Panc1 (cell line): ENCODE results near the gene GPR137C. TPM values are rescaled to one million over a fixed set of nuclear protein-coding genes. Genes with fewer than 3 reads are reported as not detected.
A peak's percentile ranks its signal among the peaks of the same experiment; 100 is the strongest.

Experiments used
- ATAC-seq: fragments of 200-7000 bp; cut with Tn5 transposase; 2 replicates; pipeline ENCODE4 v1.9.1; 2020; ENCODE audit warnings: mild to moderate bottlenecking, moderate library complexity
- BruUV-seq: library from RNA; stranded (reverse); fragments of 400-500 nt; replicated peaks from 2 replicates; lab custom pipeline; 2021; lab: Mats Ljungman, UMichigan
- CTCF ChIA-PET: fragments of 300-600 bp; sonication (Branson Sonifier 250); formaldehyde crosslinking; loops from one replicate; lab custom pipeline; 2022; ENCODE audit warnings: antibody characterized with exemption; lab: Charles Lee
- POLR2A ChIA-PET: fragments of 300-600 bp; sonication (Branson Sonifier 250); formaldehyde crosslinking; loops from one replicate; lab custom pipeline; 2022; ENCODE audit warnings: antibody characterized with exemption; lab: Charles Lee
- DNase-seq: peaks from one replicate; pipeline ENCODE4 v3.0.0-alpha.2; 2010; ENCODE audit warnings: low read depth, low spot score
- H3K27ac ChIP-seq: 2 replicates; pipeline ENCODE4 v1.5.1; 2011; ENCODE audit warnings: mild to moderate bottlenecking, low read length, inconsistent platforms
- H3K27me3 ChIP-seq: fragments of 200-500 bp; sonication (Bioruptor generic); 2 replicates; pipeline ENCODE4 v1.6.0; 2014; ENCODE audit warnings: low read length, inconsistent platforms; ENCODE audit not compliant: control insufficient read depth, insufficient read depth
- H3K36me3 ChIP-seq: fragments of 200-500 bp; sonication (Bioruptor generic); 2 replicates; pipeline ENCODE4 v1.5.1; 2014; ENCODE audit warnings: inconsistent platforms, mild to moderate bottlenecking, low read length, moderate library complexity; ENCODE audit not compliant: control insufficient read depth, insufficient read depth
- H3K4me1 ChIP-seq: 2 replicates; pipeline ENCODE4 v1.5.1; 2011; ENCODE audit warnings: inconsistent platforms, mild to moderate bottlenecking, low read length, moderate library complexity; ENCODE audit not compliant: control insufficient read depth, insufficient read depth
- H3K4me3 ChIP-seq, 2 experiments: 2 replicates each; pipeline ENCODE4 v1.5.1; 2011 to 2012; ENCODE audit warnings: low read depth in 2 of 2, low read length in 2 of 2, mild to moderate bottlenecking in 2 of 2, inconsistent platforms in 1 of 2, moderate library complexity in 1 of 2
- H3K9me3 ChIP-seq: fragments of 200-500 bp; sonication (Bioruptor generic); 2 replicates; pipeline ENCODE4 v1.5.1; 2014; ENCODE audit warnings: low read depth, mild to moderate bottlenecking, inconsistent platforms, low read length, moderate library complexity; ENCODE audit not compliant: control insufficient read depth, insufficient read depth
- CTCF ChIP-seq: fragments of 450-650 bp; IDR thresholded peaks from 2 replicates; pipeline ENCODE4 v1.5.1; 2017; ENCODE audit warnings: mild to moderate bottlenecking
- POLR2AphosphoS5 ChIP-seq: IDR thresholded peaks from 2 replicates; pipeline ENCODE4 v1.6.1; 2012; ENCODE audit warnings: mild to moderate bottlenecking, low read depth, low read length, moderate library complexity
- SIN3A ChIP-seq: IDR thresholded peaks from 2 replicates; pipeline ENCODE4 v1.6.1; 2012; ENCODE audit warnings: low read depth, mild to moderate bottlenecking, low read length, moderate library complexity, borderline replicate concordance; ENCODE audit not compliant: insufficient read depth
- TCF7L2 ChIP-seq: IDR thresholded peaks from 2 replicates; pipeline ENCODE4 v1.6.1; 2011; ENCODE audit warnings: mild to moderate bottlenecking, low read depth, low read length, inconsistent platforms
- in situ Hi-C: cut with HindIII; loops from 2 replicates; pipeline ENCODE4 v1.10.0; 2016; ENCODE audit warnings: low sequenced_read_pairs, low pct_unique_long_range_greater_than_20kb
- intact Hi-C: fragments of 100-400 bp; cut with micrococcal nuclease; formaldehyde crosslinking; loops from one replicate; pipeline ENCODE4 v1.10.0; 2022; ENCODE audit not compliant: unreplicated experiment
- total RNA-seq: library from RNA; stranded (reverse); gene quantifications from one replicate; pipeline ENCODE4 v1.2.1, GENCODE V29; 2021; ENCODE audit not compliant: unreplicated experiment
- TF ChIP-seq, protein P1 (sequence below), 2 experiments: IDR thresholded peaks; 2 replicates each; pipeline ENCODE4 v1.6.1; 2011 to 2012; ENCODE audit warnings: low read depth in 2 of 2, control low read depth in 1 of 2, low read length in 1 of 2, mild to moderate bottlenecking in 1 of 2, moderate library complexity in 1 of 2; ENCODE audit not compliant: insufficient read depth in 1 of 2

The GPR137C gene
- total RNA-seq, 1 experiment from 2014 or later: 2.7 TPM

- Histone ChIP-seq H3K27me3 (no peaks in the 10 kb centered on the region), H3K27ac (no peak overlapping the region), H3K4me3 (no peak overlapping the region), H3K4me1 (no peaks in the 10 kb centered on the region), H3K9me3 (no peaks in the 10 kb centered on the region), H3K36me3 (peaks cover 6% of the 10 kb centered on the region)
- intact Hi-C loops (no loop called here), in situ Hi-C loops (no loop called here)
- TF ChIP-seq TCF7L2 (no peak), SIN3A (no peak), CTCF (no peak), POLR2AphosphoS5 (no peak)
- TF ChIP-seq, protein P1, sequence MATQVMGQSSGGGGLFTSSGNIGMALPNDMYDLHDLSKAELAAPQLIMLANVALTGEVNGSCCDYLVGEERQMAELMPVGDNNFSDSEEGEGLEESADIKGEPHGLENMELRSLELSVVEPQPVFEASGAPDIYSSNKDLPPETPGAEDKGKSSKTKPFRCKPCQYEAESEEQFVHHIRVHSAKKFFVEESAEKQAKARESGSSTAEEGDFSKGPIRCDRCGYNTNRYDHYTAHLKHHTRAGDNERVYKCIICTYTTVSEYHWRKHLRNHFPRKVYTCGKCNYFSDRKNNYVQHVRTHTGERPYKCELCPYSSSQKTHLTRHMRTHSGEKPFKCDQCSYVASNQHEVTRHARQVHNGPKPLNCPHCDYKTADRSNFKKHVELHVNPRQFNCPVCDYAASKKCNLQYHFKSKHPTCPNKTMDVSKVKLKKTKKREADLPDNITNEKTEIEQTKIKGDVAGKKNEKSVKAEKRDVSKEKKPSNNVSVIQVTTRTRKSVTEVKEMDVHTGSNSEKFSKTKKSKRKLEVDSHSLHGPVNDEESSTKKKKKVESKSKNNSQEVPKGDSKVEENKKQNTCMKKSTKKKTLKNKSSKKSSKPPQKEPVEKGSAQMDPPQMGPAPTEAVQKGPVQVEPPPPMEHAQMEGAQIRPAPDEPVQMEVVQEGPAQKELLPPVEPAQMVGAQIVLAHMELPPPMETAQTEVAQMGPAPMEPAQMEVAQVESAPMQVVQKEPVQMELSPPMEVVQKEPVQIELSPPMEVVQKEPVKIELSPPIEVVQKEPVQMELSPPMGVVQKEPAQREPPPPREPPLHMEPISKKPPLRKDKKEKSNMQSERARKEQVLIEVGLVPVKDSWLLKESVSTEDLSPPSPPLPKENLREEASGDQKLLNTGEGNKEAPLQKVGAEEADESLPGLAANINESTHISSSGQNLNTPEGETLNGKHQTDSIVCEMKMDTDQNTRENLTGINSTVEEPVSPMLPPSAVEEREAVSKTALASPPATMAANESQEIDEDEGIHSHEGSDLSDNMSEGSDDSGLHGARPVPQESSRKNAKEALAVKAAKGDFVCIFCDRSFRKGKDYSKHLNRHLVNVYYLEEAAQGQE (IDR thresholded peaks at IDR 0.05; ENCODE audit: insufficient read depth in 1 of 2, low read depth in 2 of 2, low read length in 1 of 2): no peak
- ChIA-PET CTCF (no interaction called here), POLR2A (no interaction called here)
- no TSS peak for BruUV-seq
- DNase-seq (no peak), ATAC-seq (no peak)
Observed at GRCh38 chr14:52660325-52660724, 107.7 kb downstream of the GPR137C start.

GRCh38 chr14:52660832-52661231, 108.2 kb downstream of the GPR137C start:
- Histone ChIP-seq H3K27ac (no peak overlapping the region), H3K36me3 (peaks cover 6% of the 10 kb centered on the region), H3K4me1 (no peaks in the 10 kb centered on the region), H3K4me3 (no peak overlapping the region), H3K9me3 (no peaks in the 10 kb centered on the region), H3K27me3 (no peaks in the 10 kb centered on the region)
- CTCF ChIA-PET: no interaction called here
- POLR2A ChIA-PET: no interaction called here
- intact Hi-C loops (no loop called here), in situ Hi-C loops (no loop called here)
- BruUV-seq: TSS peak; percentile 17
- DNase-seq (no peak), ATAC-seq (no peak)
- TF ChIP-seq, protein P1 (IDR thresholded peaks at IDR 0.05; ENCODE audit: insufficient read depth in 1 of 2, low read depth in 2 of 2, low read length in 1 of 2): no peak
- TF ChIP-seq TCF7L2 (no peak), POLR2AphosphoS5 (no peak)
